Chondrocyte (in vitro differentiated cells): ENCODE results near the gene PDILT. TPM values are rescaled to one million over a fixed set of nuclear protein-coding genes. Genes with fewer than 3 reads are reported as not detected.
"Not testable (repeated sequence)": the region's sequence is repeated elsewhere in the genome, so short reads cannot be mapped to it uniquely, and the experiment has no call there.

Experiments used
- DNase-seq: peaks from one replicate; pipeline ENCODE4 v3.0.0; 2021; ENCODE audit warnings: mixed read lengths, low spot score
- H3K27ac Mint-ChIP-seq: one replicate; pipeline ENCODE4 v1.8.0; 2021; ENCODE audit warnings: mild to moderate bottlenecking, moderate library complexity, mixed read lengths; ENCODE audit not compliant: unreplicated experiment
- H3K27me3 Mint-ChIP-seq: 2 replicates; pipeline ENCODE4 v1.8.0; 2021; ENCODE audit warnings: low read depth, mixed read lengths
- H3K36me3 Mint-ChIP-seq: 2 replicates; pipeline ENCODE4 v1.8.0; 2021; ENCODE audit warnings: low read depth, mixed read lengths
- H3K4me1 Mint-ChIP-seq: 2 replicates; pipeline ENCODE4 v1.8.0; 2021; ENCODE audit warnings: low read depth, mild to moderate bottlenecking, mixed read lengths
- H3K4me3 Mint-ChIP-seq: one replicate; pipeline ENCODE4 v1.8.0; 2021; ENCODE audit warnings: mild to moderate bottlenecking, moderate library complexity, mixed read lengths; ENCODE audit not compliant: unreplicated experiment
- H3K9me3 Mint-ChIP-seq: 2 replicates; pipeline ENCODE4 v1.8.0; 2021; ENCODE audit warnings: low read depth, mixed read lengths
- total RNA-seq: library from RNA; stranded (reverse); gene quantifications from 3 replicates; pipeline ENCODE4 v1.2.1, GENCODE V29; 2021
- TF ChIP-seq, protein P1 (sequence below): fragments of 200-600 bp; sonication (generic); IDR thresholded peaks from 2 replicates; pipeline ENCODE4 v1.5.0; 2021; ENCODE audit warnings: antibody characterized with exemption, mild to moderate bottlenecking, moderate library complexity

PDILT gene
- total RNA-seq, 1 donor from 2014 or later: not detected

DNA sequence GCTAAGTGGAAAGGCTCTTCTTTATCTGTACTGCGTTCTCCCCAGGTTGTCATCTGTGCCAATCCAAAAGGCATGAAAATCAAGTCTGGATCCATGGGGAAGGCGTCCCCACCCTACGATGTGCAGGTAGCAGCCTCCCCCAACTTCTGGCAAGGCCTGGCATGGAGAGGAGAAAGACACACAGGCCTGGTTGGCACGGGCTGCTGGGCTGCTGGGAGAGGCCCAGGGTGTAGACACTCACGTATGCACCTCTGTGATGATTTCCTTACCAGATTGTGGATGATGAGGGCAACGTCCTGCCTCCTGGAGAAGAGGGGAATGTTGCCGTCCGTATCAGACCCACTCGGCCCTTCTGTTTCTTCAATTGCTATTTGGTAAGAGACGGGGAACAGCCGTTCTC is 26.4 kb upstream of the PDILT start:
- Mint-ChIP-seq H3K27me3 (no peaks in the 10 kb centered on the region), H3K36me3 (no peaks in the 10 kb centered on the region), H3K27ac (no peak overlapping the region), H3K4me1 (peaks cover 29% of the 10 kb centered on the region), H3K9me3 (peaks cover 2% of the 10 kb centered on the region), H3K4me3 (no peak overlapping the region)
- TF ChIP-seq, protein P1, sequence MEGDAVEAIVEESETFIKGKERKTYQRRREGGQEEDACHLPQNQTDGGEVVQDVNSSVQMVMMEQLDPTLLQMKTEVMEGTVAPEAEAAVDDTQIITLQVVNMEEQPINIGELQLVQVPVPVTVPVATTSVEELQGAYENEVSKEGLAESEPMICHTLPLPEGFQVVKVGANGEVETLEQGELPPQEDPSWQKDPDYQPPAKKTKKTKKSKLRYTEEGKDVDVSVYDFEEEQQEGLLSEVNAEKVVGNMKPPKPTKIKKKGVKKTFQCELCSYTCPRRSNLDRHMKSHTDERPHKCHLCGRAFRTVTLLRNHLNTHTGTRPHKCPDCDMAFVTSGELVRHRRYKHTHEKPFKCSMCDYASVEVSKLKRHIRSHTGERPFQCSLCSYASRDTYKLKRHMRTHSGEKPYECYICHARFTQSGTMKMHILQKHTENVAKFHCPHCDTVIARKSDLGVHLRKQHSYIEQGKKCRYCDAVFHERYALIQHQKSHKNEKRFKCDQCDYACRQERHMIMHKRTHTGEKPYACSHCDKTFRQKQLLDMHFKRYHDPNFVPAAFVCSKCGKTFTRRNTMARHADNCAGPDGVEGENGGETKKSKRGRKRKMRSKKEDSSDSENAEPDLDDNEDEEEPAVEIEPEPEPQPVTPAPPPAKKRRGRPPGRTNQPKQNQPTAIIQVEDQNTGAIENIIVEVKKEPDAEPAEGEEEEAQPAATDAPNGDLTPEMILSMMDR: no peak
- DNase-seq: no peak

DNA sequence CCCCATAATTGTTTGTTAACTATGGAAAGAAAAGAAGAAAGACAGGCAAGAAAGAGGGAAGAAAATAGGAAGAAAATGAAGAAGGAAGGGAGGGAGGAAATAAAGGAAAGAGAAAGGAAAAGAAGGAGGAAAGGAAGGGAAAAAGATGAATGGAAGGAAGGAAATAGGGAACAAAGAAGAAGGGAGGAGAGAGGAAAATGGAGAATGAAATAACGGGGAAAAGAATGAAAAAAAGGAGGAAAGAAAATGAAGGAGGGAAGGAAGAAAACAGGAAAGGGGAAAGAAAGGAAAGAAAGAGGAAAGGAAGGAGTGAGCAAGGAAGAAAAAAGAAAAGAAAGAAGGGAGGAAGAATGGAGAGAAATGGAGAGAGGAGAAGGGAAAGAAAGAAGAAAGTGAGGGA is 25.9 kb upstream of the PDILT start:
- DNase-seq, H3K9me3 Mint-ChIP-seq, H3K27ac Mint-ChIP-seq, H3K27me3 Mint-ChIP-seq, H3K4me3 Mint-ChIP-seq, H3K36me3 Mint-ChIP-seq: not testable (repeated sequence)
- peaks cover 24% of the 10 kb centered on the region for H3K4me1 Mint-ChIP-seq

DNA sequence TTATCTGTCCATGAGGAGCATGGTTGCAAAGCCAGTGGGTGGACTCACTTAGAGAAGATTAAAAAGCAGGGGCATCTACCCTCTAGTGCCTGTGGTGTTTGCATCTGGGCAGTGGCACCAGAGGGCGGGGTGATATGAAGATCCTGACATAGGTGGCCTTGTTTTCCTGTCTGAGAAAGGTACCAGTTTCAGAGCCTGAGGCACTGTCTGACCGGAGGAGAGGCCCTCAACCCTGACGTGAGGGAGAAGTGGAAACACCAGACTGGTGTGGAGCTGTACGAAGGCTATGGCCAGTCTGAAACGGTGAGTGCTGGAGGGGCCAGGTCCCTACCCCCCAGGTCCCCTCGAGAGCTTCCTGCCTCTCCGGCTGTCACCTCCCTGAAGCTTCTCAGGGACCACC is 25.0 kb upstream of the PDILT start:
- not testable (repeated sequence) for H3K27me3 Mint-ChIP-seq, H3K9me3 Mint-ChIP-seq, H3K4me3 Mint-ChIP-seq, H3K36me3 Mint-ChIP-seq, DNase-seq, H3K27ac Mint-ChIP-seq
- H3K4me1 Mint-ChIP-seq: peaks cover 22% of the 10 kb centered on the region

DNA sequence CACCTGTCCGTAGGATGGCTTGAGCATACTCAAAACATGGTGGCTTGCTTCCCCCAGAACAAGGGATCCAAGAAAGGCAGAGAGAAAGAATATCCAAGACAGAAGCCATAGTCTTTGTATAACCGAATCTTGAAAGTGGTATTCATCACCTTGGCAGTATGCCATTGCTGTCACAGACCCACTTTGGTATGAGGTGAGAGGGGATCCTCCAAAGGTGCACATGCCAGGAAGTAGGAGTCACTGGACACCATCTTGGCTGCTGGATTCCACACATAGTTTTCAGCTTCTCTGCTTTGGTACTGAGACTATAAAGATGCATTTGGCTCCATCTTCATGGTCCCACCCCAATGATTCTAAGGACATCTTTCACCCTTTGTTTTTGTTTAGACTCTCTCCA is 22.9 kb upstream of the PDILT start:
- not testable (repeated sequence) for DNase-seq, H3K36me3 Mint-ChIP-seq, H3K4me3 Mint-ChIP-seq, H3K9me3 Mint-ChIP-seq, H3K27ac Mint-ChIP-seq, H3K27me3 Mint-ChIP-seq
- H3K4me1 Mint-ChIP-seq: peaks cover 13% of the 10 kb centered on the region

DNA sequence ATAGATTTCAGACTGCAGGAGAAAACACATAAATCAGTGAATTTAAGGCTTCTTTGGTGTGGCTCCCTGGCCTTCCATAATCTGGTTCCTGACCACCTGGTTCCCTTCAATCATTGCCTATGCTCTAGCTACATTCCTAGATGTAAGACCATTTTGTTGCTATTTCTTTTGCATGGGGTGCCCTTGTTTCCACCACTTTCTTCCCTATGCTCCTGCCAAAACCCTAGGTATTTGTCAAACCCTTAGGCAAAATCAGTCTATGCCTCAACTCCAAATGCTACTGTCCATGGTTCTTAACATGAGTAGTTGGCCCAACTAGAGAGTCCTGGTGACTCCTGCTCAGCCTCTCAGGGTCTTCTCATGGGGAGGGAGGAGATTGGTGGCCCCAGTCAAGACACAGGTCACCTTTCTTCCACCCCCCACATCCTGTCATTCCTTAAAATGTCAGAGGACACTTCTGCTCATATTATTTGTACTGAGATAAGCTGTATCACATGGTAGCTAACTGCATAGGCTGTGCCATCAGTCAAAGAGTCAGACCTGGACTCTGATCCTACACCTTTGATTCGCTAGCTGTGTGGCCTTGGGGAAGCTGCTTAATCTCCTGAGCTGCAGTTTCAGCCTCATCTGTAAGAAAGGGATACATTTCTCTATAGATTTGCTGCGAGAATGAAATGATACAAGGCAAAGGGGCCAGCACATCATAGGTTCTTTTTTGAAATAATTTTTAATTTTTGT is 19.8 kb upstream of the PDILT start:
- peaks cover 2% of the 10 kb centered on the region for H3K9me3 Mint-ChIP-seq
- no peak for DNase-seq
- H3K36me3 Mint-ChIP-seq: no peaks in the 10 kb centered on the region

DNA sequence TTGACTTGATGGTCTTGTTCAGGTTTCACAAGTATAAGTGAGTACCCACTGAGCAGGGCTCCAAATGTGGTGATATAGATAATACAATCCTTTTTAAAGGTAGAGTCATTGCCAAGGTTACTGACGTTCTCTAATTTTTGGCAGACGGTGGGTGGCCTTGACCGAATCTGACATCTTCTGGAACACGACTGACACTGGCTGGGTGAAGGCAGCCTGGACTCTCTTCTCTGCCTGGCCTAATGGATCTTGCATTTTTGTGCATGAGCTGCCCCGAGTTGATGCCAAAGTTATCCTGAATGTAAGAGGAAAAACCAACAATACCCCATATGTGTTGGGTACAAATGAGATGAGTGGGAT is 19.2 kb upstream of the PDILT start:
- not testable (repeated sequence) for H3K9me3 Mint-ChIP-seq, H3K4me1 Mint-ChIP-seq, H3K27ac Mint-ChIP-seq, H3K27me3 Mint-ChIP-seq, DNase-seq, H3K4me3 Mint-ChIP-seq, H3K36me3 Mint-ChIP-seq

More for the DNA sequence above, 19.8 kb upstream of the PDILT start:
- H3K27me3 Mint-ChIP-seq: no peaks in the 10 kb centered on the region
- H3K4me1 Mint-ChIP-seq: peaks cover 7% of the 10 kb centered on the region
- TF ChIP-seq, protein P1: no peak
- no peak overlapping the region for H3K27ac Mint-ChIP-seq
- H3K4me3 Mint-ChIP-seq: no peak overlapping the region

DNA sequence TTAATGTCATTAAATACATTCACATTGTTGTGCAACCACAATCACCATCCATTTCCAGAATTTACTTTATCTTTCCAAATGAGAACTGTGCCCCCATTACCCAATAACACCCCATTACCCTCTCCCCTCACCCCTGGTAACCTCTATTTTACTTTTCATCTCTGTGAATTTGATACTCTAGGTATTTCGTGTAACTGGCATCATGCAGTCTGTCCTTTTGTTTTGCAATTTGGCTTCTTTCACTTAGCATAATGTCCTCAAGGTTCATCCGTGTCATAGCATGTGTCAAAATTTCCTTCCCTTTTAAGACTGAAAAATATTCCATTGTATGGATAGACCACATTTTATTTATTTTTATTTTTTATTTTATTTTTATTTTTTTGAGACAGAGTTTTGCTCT is 17.2 kb upstream of the PDILT start:
- not testable (repeated sequence) for DNase-seq, H3K4me1 Mint-ChIP-seq, H3K36me3 Mint-ChIP-seq, H3K4me3 Mint-ChIP-seq, H3K27ac Mint-ChIP-seq, H3K27me3 Mint-ChIP-seq, H3K9me3 Mint-ChIP-seq

DNA sequence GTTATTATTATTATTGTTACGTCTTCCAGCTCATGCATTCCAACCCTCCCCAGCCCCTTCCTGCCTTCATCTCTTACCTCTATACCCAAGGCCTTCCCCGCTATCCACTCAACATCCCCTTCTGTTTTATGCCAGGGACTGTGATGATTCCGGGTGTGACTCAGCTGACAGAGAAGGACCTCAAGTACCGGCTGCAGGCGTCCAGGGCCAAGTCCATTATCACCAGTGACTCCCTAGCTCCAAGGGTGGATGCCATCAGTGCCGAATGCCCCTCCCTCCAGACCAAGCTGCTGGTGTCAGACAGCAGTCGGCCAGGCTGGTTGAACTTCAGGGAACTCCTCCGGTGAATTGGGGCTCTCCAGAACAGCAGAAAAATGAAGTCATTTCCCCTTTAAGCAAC is 14.6 kb upstream of the PDILT start:
- not testable (repeated sequence) for H3K36me3 Mint-ChIP-seq, H3K27ac Mint-ChIP-seq, H3K9me3 Mint-ChIP-seq, H3K4me1 Mint-ChIP-seq, DNase-seq, H3K27me3 Mint-ChIP-seq, H3K4me3 Mint-ChIP-seq
